Measurements from ENCODE around the gene XIAP. TPM values are rescaled to one million over a fixed set of nuclear protein-coding genes. Genes with fewer than 3 reads are reported as not detected.

XIAP gene
- total and polyA plus RNA-seq, 9 of the 15 experiments (the other 6 are each of a cell fraction or from before 2014, with no cell fraction given), result 5.7 to 40.5 (median 19.8) TPM

- TF ChIP-seq CEBPG (CRISPR knock-in tag; IDR thresholded peaks at IDR 0.05) (no peak), CEBPG (tag; conservative IDR thresholded peaks at IDR 0.05 in 1 of 2, IDR thresholded peaks at IDR 0.05 in 1 of 2) (no peak), SMC3 (conservative IDR thresholded peaks at IDR 0.05; ENCODE audit: insufficient read depth, low read depth, low read length) (no peak), ZNF551 (CRISPR knock-in tag; IDR thresholded peaks at IDR 0.05) (no peak), GABPB1 (CRISPR knock-in tag; IDR thresholded peaks at IDR 0.05) (no peak), ZC3H11A (IDR thresholded peaks at IDR 0.05; ENCODE audit: low read depth, low read length) (no peak), ZKSCAN1 (IDR thresholded peaks at IDR 0.05; ENCODE audit: low read depth, low read length) (0 out of 2 replicates have a peak, but pooled peaks have one; percentile 5), PHF21A (IDR thresholded peaks at IDR 0.05; ENCODE audit: borderline replicate concordance, low read depth) (no peak), BRD4 (IDR thresholded peaks at IDR 0.05) (peak; percentile 94), BDP1 (IDR thresholded peaks at IDR 0.05; ENCODE audit: insufficient read depth, insufficient read length) (no peak), HIVEP1 (CRISPR knock-in tag; IDR thresholded peaks at IDR 0.05) (no peak), EGR1 (conservative IDR thresholded peaks at IDR 0.05) (0 out of 2 replicates have a peak, but pooled peaks have one; percentile 25), NR4A1 (CRISPR knock-in tag; IDR thresholded peaks at IDR 0.05) (no peak), NR4A1 (tag; IDR thresholded peaks at IDR 0.05) (no peak)
Measured at GRCh38 chrX:123960956-123961267, 101.1 kb downstream of the XIAP start (continued).
